Chondrocyte (in vitro differentiated cells): ENCODE results near the gene RIT1. TPM values are rescaled to one million over a fixed set of nuclear protein-coding genes. Genes with fewer than 3 reads are reported as not detected.
A peak's percentile ranks its signal among the peaks of the same experiment; 100 is the strongest.

Source experiments
- DNase-seq: peaks from one replicate; pipeline ENCODE4 v3.0.0; 2021; ENCODE audit warnings: mixed read lengths, low spot score
- H3K27ac Mint-ChIP-seq: one replicate; pipeline ENCODE4 v1.8.0; 2021; ENCODE audit warnings: mild to moderate bottlenecking, moderate library complexity, mixed read lengths; ENCODE audit not compliant: unreplicated experiment
- H3K27me3 Mint-ChIP-seq: 2 replicates; pipeline ENCODE4 v1.8.0; 2021; ENCODE audit warnings: low read depth, mixed read lengths
- H3K36me3 Mint-ChIP-seq: 2 replicates; pipeline ENCODE4 v1.8.0; 2021; ENCODE audit warnings: low read depth, mixed read lengths
- H3K4me1 Mint-ChIP-seq: 2 replicates; pipeline ENCODE4 v1.8.0; 2021; ENCODE audit warnings: low read depth, mild to moderate bottlenecking, mixed read lengths
- H3K4me3 Mint-ChIP-seq: one replicate; pipeline ENCODE4 v1.8.0; 2021; ENCODE audit warnings: mild to moderate bottlenecking, moderate library complexity, mixed read lengths; ENCODE audit not compliant: unreplicated experiment
- H3K9me3 Mint-ChIP-seq: 2 replicates; pipeline ENCODE4 v1.8.0; 2021; ENCODE audit warnings: low read depth, mixed read lengths
- total RNA-seq: library from RNA; stranded (reverse); gene quantifications from 3 replicates; pipeline ENCODE4 v1.2.1, GENCODE V29; 2021
- TF ChIP-seq, protein P1 (sequence below): fragments of 200-600 bp; sonication (generic); IDR thresholded peaks from 2 replicates; pipeline ENCODE4 v1.5.0; 2021; ENCODE audit warnings: antibody characterized with exemption, mild to moderate bottlenecking, moderate library complexity

RIT1 gene
- total RNA-seq, 1 donor from 2014 or later = 51.4 TPM

DNA sequence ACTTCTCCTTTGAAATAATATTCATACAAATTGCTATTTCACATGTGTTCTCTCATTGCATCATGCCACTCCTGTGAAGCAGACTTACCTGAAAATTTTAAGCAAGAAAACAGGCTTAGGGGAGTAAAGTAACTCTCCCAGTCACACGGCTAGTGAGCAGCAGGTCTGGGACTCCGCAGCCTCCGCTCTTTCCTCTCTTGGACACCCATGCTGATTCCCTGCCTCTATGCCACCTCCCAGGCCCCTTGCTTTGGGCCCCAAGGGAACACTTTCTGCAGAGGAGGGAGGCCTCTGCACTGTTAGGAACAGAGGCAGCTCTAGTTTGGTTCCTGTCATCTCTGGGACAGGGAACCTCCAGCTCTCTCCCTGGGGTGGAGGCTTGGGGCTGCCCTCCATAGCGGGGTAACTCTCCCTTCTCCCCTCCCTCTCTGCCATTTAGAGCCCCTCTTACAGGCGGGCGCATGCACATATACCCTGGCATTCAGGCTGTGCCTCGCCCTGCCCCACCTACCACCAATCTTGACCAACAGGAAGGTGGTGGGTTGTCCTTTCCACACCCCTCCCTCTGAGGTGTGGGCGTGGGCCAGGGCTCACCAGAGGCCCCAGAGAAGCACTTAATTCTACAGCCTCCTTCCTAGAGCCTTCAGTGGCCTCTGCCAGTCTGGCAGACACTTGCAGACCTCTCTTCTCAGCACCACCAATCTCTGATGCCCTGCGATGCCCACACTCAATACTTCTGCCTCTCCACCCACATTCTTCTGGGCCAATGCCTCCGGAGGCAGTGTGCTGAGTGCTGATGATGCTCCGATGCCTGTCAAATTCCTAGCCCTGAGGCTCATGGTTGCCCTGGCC, 30.1 kb upstream of the RIT1 start, which contains the start of gene RXFP4:
Gene RXFP4, plus strand, starts transcription at position 646 of the 852 bp plus-strand sequence. Its CDS starts 72 bp downstream, at position 718.
- TF ChIP-seq, protein P1, sequence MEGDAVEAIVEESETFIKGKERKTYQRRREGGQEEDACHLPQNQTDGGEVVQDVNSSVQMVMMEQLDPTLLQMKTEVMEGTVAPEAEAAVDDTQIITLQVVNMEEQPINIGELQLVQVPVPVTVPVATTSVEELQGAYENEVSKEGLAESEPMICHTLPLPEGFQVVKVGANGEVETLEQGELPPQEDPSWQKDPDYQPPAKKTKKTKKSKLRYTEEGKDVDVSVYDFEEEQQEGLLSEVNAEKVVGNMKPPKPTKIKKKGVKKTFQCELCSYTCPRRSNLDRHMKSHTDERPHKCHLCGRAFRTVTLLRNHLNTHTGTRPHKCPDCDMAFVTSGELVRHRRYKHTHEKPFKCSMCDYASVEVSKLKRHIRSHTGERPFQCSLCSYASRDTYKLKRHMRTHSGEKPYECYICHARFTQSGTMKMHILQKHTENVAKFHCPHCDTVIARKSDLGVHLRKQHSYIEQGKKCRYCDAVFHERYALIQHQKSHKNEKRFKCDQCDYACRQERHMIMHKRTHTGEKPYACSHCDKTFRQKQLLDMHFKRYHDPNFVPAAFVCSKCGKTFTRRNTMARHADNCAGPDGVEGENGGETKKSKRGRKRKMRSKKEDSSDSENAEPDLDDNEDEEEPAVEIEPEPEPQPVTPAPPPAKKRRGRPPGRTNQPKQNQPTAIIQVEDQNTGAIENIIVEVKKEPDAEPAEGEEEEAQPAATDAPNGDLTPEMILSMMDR = no peak
- Mint-ChIP-seq H3K27me3 (no peaks in the 10 kb centered on the region), H3K9me3 (no peaks in the 10 kb centered on the region), H3K36me3 (peaks cover 2% of the 10 kb centered on the region), H3K4me3 (no peak within 1 kb of the TSS), H3K27ac (peak within 1 kb of the TSS; percentile 95), H3K4me1 (peaks cover 52% of the 10 kb centered on the region)
- DNase-seq = no peak

DNA sequence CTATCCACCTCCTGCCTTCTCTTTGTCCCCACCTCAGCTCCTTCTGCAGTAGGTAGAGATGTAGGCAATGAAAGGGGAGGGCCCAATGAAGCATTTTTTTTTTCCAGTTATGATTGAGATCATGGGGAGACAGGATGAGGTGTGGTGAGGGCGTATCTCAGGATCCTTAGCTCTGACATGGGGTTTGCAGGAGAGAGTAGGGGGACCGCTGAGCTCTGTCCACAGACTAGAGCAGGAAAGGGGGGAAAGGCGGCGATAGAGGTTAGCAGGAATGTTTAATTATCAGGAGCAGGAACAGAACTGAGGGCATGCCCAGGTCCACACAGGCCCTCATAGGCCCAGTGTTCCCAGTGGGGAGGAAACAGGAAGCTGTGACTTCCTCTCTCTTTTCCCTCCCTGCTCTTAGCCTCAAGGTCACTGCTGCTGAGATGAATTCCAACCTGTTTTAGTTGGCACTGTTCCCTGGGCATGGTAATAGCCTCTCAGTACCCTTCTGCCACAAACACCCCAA, 29.4 kb upstream of the RIT1 start:
- H3K36me3 Mint-ChIP-seq = no peaks in the 10 kb centered on the region
- H3K27me3 Mint-ChIP-seq = no peaks in the 10 kb centered on the region
- H3K4me1 Mint-ChIP-seq = peaks cover 50% of the 10 kb centered on the region
- H3K27ac Mint-ChIP-seq = peak overlapping the region; percentile 95
- H3K4me3 Mint-ChIP-seq = no peak overlapping the region
- DNase-seq = no peak
- TF ChIP-seq, protein P1 = no peak
- H3K9me3 Mint-ChIP-seq = no peaks in the 10 kb centered on the region

DNA sequence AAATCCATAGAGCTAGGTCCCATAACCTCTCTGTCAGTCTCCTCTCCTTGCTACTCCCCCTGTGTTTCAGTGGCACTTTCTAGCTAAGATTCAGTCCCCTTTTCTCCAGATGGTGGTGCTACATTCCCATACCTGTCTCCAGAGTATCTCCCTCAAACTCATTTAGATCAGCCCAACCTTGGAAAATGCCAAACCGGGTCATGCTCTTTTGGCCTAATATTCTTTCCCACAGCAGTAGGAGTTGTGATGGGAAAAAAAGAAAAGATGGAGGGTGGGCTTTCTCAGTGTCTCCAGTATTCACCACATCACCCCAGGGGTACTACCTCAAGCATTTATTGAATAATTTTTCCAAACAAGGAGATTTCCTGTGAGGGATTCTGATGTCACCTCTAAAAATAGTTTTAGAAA, 27.1 kb upstream of the RIT1 start:
- H3K9me3 Mint-ChIP-seq = no peaks in the 10 kb centered on the region
- H3K4me3 Mint-ChIP-seq = no peak overlapping the region
- H3K4me1 Mint-ChIP-seq = peaks cover 43% of the 10 kb centered on the region
- no peaks in the 10 kb centered on the region for H3K36me3 Mint-ChIP-seq
- DNase-seq = no peak
- H3K27me3 Mint-ChIP-seq = no peaks in the 10 kb centered on the region
- peak overlapping the region; percentile 84 for H3K27ac Mint-ChIP-seq
- TF ChIP-seq, protein P1 = peak; percentile 88

DNA sequence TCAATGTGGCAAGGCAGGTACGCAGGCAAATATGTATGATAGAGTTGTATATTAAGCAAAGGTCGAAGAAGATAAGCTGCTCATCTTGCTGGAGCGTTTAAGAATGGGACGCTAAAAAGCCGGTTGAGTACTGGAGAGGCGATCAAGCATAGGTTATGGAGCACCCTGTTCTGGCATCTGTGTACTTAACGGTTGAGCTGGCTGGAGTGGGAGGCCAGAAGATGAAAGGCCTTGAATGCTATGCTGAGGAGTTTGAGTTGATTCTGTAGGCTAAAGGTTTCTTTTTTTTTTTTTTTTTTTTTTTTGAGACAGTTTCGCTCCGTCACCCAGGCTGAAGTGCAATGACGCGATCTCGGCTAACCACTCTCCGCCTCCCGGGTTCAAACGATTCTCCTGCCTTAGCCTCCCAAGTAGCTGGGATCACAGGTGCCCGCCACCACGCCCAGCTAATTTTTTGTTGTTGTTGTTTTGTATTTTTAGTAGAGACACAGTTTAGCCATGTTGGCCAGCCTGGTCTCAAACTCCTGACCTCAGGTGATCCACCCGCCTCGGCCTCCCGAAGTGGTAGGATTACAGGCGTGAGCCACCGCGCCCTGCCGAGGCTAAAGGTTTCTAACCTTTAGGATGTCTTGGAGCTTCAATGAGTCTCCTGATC, 23.9 kb upstream of the RIT1 start:
- TF ChIP-seq, protein P1 = no peak
- Mint-ChIP-seq H3K9me3 (no peaks in the 10 kb centered on the region), H3K27me3 (no peaks in the 10 kb centered on the region), H3K4me3 (peak overlapping the region; percentile 28), H3K27ac (peak overlapping the region; percentile 27), H3K4me1 (peaks cover 34% of the 10 kb centered on the region), H3K36me3 (peaks cover 4% of the 10 kb centered on the region)
- DNase-seq = no peak
